HCT116 (cell line): ENCODE measurements around the gene BMP8B. TPM values are rescaled to one million over a fixed set of nuclear protein-coding genes. Genes with fewer than 3 reads are reported as not detected.
A peak's percentile ranks its signal among the peaks of the same experiment; 100 is the strongest.

Experiments used
- ATAC-seq: fragments of 200-7000 bp; cut with Tn5 transposase; 2 replicates; pipeline ENCODE4 v1.9.1; 2020; ENCODE audit warnings: mild to moderate bottlenecking, moderate library complexity
- BruUV-seq: library from RNA; stranded (reverse); fragments of 400-500 nt; replicated peaks from 2 replicates; lab custom pipeline; 2021; lab: Mats Ljungman, UMichigan
- CTCF ChIA-PET: fragments of 300-600 bp; sonication (Branson Sonifier 250); formaldehyde crosslinking; loops from one replicate; lab custom pipeline; 2021; ENCODE audit warnings: antibody characterized with exemption; lab: Charles Lee
- POLR2A ChIA-PET: fragments of 300-600, 350-600 bp; sonication (Branson Sonifier 250); formaldehyde crosslinking; loops from one replicate; lab custom pipeline; 2021; ENCODE audit warnings: antibody characterized with exemption; lab: Charles Lee
- RAD21 ChIA-PET, 2 experiments: fragments of 300-600 bp; sonication (Branson Sonifier 250); formaldehyde crosslinking; loops; one replicate each; lab custom pipeline; 2023; ENCODE audit warnings: low total read pairs in 2 of 2; ENCODE audit not compliant: uncharacterized antibody in 2 of 2, unreplicated experiment in 2 of 2, low non-redundant PET in 1 of 2; lab: Charles Lee
- DNase-seq: peaks from one replicate; pipeline ENCODE4 v3.0.0-alpha.2; 2010; ENCODE audit warnings: low read depth, low spot score
- H2AFZ ChIP-seq: fragments of 200-600 bp; shearing (Covaris generic), sonication (generic); 2 replicates; pipeline ENCODE4 v1.6.1; 2017; ENCODE audit warnings: low read depth, mixed run types, mixed read lengths, antibody characterized with exemption, low read length; ENCODE audit not compliant: poor library complexity, severe bottlenecking
- H3K27ac ChIP-seq: 2 replicates; pipeline ENCODE4 v1.5.1; 2012; ENCODE audit warnings: low read depth, low read length
- H3K27me3 ChIP-seq: fragments of 200-600 bp; sonication (generic); 2 replicates; pipeline ENCODE4 v1.6.1; 2016; ENCODE audit warnings: mixed run types, low read length, mixed read lengths; ENCODE audit not compliant: insufficient read depth
- H3K36me3 ChIP-seq, 2 experiments: fragments of 200-500 bp in 1 of 2; fragments of 200-600 bp in 1 of 2; sonication (Bioruptor generic) in 1 of 2; sonication (generic) in 1 of 2; 2 replicates each; pipeline versions ENCODE4 v1.5.1 to v1.6.1; 2014 to 2016; ENCODE audit warnings: low read length in 2 of 2, inconsistent platforms in 1 of 2, mixed read lengths in 1 of 2, mixed run types in 1 of 2; ENCODE audit not compliant: insufficient read depth in 2 of 2, control insufficient read depth in 1 of 2
- H3K4me1 ChIP-seq, 2 experiments: fragments of 200-600 bp in 1 of 2; sonication (generic) in 1 of 2; 2 replicates each; pipeline versions ENCODE4 v1.5.1 to v1.6.1; 2012 to 2017; ENCODE audit warnings: low read length in 2 of 2, inconsistent platforms in 1 of 2, mild to moderate bottlenecking in 1 of 2, mixed read lengths in 1 of 2, mixed run types in 1 of 2, moderate library complexity in 1 of 2; ENCODE audit not compliant: insufficient read depth in 2 of 2, control insufficient read depth in 1 of 2
- H3K4me2 ChIP-seq: fragments of 200-600 bp; sonication (generic); 2 replicates; pipeline ENCODE4 v1.6.1; 2017; ENCODE audit warnings: mixed run types, low read length, mixed read lengths
- H3K4me3 ChIP-seq, 2 experiments: fragments of 200-600 bp in 1 of 2; sonication (generic) in 1 of 2; replicated peaks in 1 of 2; 2 replicates each; pipeline ENCODE4 v1.5.1; 2011 to 2016; ENCODE audit warnings: low read length in 2 of 2, control low read depth in 1 of 2, low read depth in 1 of 2, mild to moderate bottlenecking in 1 of 2, mixed read lengths in 1 of 2, mixed run types in 1 of 2
- H3K79me2 ChIP-seq: fragments of 200-600 bp; sonication (generic); 2 replicates; pipeline ENCODE4 v1.6.1; 2017; ENCODE audit warnings: mild to moderate bottlenecking, mixed run types, low read length, moderate library complexity, mixed read lengths; ENCODE audit not compliant: insufficient read depth
- H3K9ac ChIP-seq: fragments of 200-600 bp; sonication (generic); 2 replicates; pipeline ENCODE4 v1.6.1; 2016; ENCODE audit warnings: low read length, mixed read lengths
- H3K9me2 ChIP-seq: fragments of 200-600 bp; sonication (generic), shearing (Covaris generic); 2 replicates; pipeline ENCODE4 v1.6.1; 2017; ENCODE audit warnings: mixed run types, mild to moderate bottlenecking, moderate library complexity; ENCODE audit not compliant: insufficient read depth
- H3K9me3 ChIP-seq, 2 experiments: fragments of 200-500 bp in 1 of 2; fragments of 200-600 bp in 1 of 2; sonication (Bioruptor generic) in 1 of 2; sonication (generic) in 1 of 2; 2 replicates each; pipeline ENCODE4 v1.6.1; 2014 to 2017; ENCODE audit warnings: low read length in 2 of 2, mixed read lengths in 2 of 2, inconsistent platforms in 1 of 2, low read depth in 1 of 2, mild to moderate bottlenecking in 1 of 2, mixed run types in 1 of 2, moderate library complexity in 1 of 2; ENCODE audit not compliant: control insufficient read depth in 1 of 2, insufficient read depth in 1 of 2
- H4K20me1 ChIP-seq: fragments of 200-600 bp; sonication (generic), shearing (Covaris generic); 2 replicates; pipeline ENCODE4 v1.6.1; 2017; ENCODE audit warnings: mixed run types, mild to moderate bottlenecking, moderate library complexity; ENCODE audit not compliant: insufficient read depth
- ATF3 ChIP-seq: IDR thresholded peaks from 2 replicates; pipeline ENCODE4 v1.6.1; 2012
- CTCF ChIP-seq, 3 experiments: fragments of 200-600 bp in 1 of 3; sonication (generic) in 1 of 3; IDR thresholded peaks in 2 of 3; conservative IDR thresholded peaks in 1 of 3; 2 replicates each; pipeline ENCODE4 v1.5.1; 2012 to 2017; ENCODE audit warnings: low read depth in 2 of 3, low read length in 2 of 3, antibody characterized with exemption in 1 of 3, borderline replicate concordance in 1 of 3, control low read depth in 1 of 3, mild to moderate bottlenecking in 1 of 3, mixed read lengths in 1 of 3, mixed run types in 1 of 3, moderate library complexity in 1 of 3; ENCODE audit not compliant: insufficient read depth in 1 of 3
- EZH2 ChIP-seq: fragments of 200-600 bp; sonication (generic); IDR thresholded peaks from 2 replicates; pipeline ENCODE4 v1.6.1; 2017; ENCODE audit warnings: antibody characterized with exemption, mixed run types
- EZH2phosphoT487 ChIP-seq: fragments of 200-600 bp; IDR thresholded peaks from 2 replicates; pipeline ENCODE4 v1.6.1; 2018; ENCODE audit warnings: antibody characterized with exemption, borderline replicate concordance
- FOSL1 ChIP-seq: IDR thresholded peaks from 2 replicates; pipeline ENCODE4 v1.6.1; 2012; ENCODE audit warnings: low read depth
- JUND ChIP-seq: IDR thresholded peaks from 2 replicates; pipeline ENCODE4 v1.6.1; 2012
- POLR2A ChIP-seq: IDR thresholded peaks from 2 replicates; pipeline ENCODE4 v1.7.0; 2011; ENCODE audit warnings: borderline replicate concordance; ENCODE audit not compliant: insufficient read depth, insufficient read length; ENCODE audit errors: extremely low read depth
- POLR2AphosphoS5 ChIP-seq: IDR thresholded peaks from 2 replicates; pipeline ENCODE4 v1.6.1; 2011; ENCODE audit warnings: mild to moderate bottlenecking, low read depth, low read length, moderate library complexity
- REST ChIP-seq: IDR thresholded peaks from 2 replicates; pipeline ENCODE4 v1.6.1; 2012; ENCODE audit warnings: low read depth
- SIN3A ChIP-seq: IDR thresholded peaks from 2 replicates; pipeline ENCODE4 v1.6.1; 2012; ENCODE audit warnings: low read depth
- SRF ChIP-seq: IDR thresholded peaks from 2 replicates; pipeline ENCODE4 v1.6.1; 2012; ENCODE audit warnings: low read depth
- TCF7L2 ChIP-seq: IDR thresholded peaks from 2 replicates; pipeline ENCODE4 v1.7.0; 2011; ENCODE audit warnings: borderline replicate concordance, inconsistent platforms; ENCODE audit not compliant: insufficient read depth, insufficient read length; ENCODE audit errors: extremely low read depth
- YY1 ChIP-seq: IDR thresholded peaks from 2 replicates; pipeline ENCODE4 v1.6.1; 2011; ENCODE audit warnings: low read length, low read depth, moderate library complexity, mild to moderate bottlenecking; ENCODE audit not compliant: insufficient replicate concordance; ENCODE audit errors: extremely low read depth
- ZFX ChIP-seq: fragments of 450-650 bp; IDR thresholded peaks from 2 replicates; pipeline ENCODE4 v1.6.1; 2017
- ZNF274 ChIP-seq: fragments of 200-500 bp; sonication (Bioruptor generic); IDR thresholded peaks from 2 replicates; pipeline ENCODE4 v1.6.1; 2014; ENCODE audit warnings: mild to moderate bottlenecking, low read depth, low read length, inconsistent platforms
- intact Hi-C: fragments of 100-400 bp; cut with micrococcal nuclease; formaldehyde crosslinking; loops from 2 replicates; pipeline ENCODE4 v1.10.0; 2022
- total RNA-seq: library from RNA; stranded (reverse); gene quantifications from one replicate; pipeline ENCODE4 v1.2.1, GENCODE V29; 2021; ENCODE audit not compliant: unreplicated experiment

Gene BMP8B
- total RNA-seq, 1 experiment from 2014 or later = 9.5 TPM

GRCh38 chr1:39829791-39830533 lies 41.3 kb upstream of the BMP8B start:
- POLR2A ChIA-PET = no interaction called here
- H3K9me2 ChIP-seq = no peaks in the 10 kb centered on the region
- no peaks in the 10 kb centered on the region for H3K36me3 ChIP-seq
- H3K27ac ChIP-seq = no peak overlapping the region
- TF ChIP-seq ZNF274 (no peak), SIN3A (no peak)
- H3K4me3 ChIP-seq = no peak overlapping the region
- no peaks in the 10 kb centered on the region for H4K20me1 ChIP-seq
- H3K4me1 ChIP-seq = no peaks in the 10 kb centered on the region
- no peaks in the 10 kb centered on the region for H3K27me3 ChIP-seq
- intact Hi-C loops = no loop called here
- ATAC-seq = 0 out of 2 replicates have a peak, but pooled peaks have one; percentile 15
- H3K9me3 ChIP-seq = no peaks in the 10 kb centered on the region
- no TSS peak for BruUV-seq
- RAD21 ChIA-PET = no interaction called here
- CTCF ChIA-PET = no interaction called here
- H3K9ac ChIP-seq = no peak overlapping the region
- H3K79me2 ChIP-seq = no peaks in the 10 kb centered on the region
- no peak for DNase-seq
- H2AFZ ChIP-seq = no peak overlapping the region
- no peak overlapping the region for H3K4me2 ChIP-seq

GRCh38 chr1:39828734-39829133 lies 40.1 kb upstream of the BMP8B start:
- BruUV-seq = no TSS peak
- TF ChIP-seq CTCF (IDR thresholded peaks at IDR 0.05 in 2 of 3, conservative IDR thresholded peaks at IDR 0.05 in 1 of 3; ENCODE audit: borderline replicate concordance in 1 of 3, insufficient read depth in 1 of 3, low read depth in 2 of 3, low read length in 2 of 3) (no peak), REST (no peak), YY1 (no peak), ATF3 (no peak), EZH2phosphoT487 (no peak), POLR2A (no peak), FOSL1 (no peak), SIN3A (no peak), EZH2 (no peak), ZNF274 (no peak), SRF (no peak), POLR2AphosphoS5 (no peak), TCF7L2 (no peak), ZFX (no peak), JUND (no peak)

More at GRCh38 chr1:39828734-39829133, 40.1 kb upstream of the BMP8B start:
- Histone ChIP-seq H3K9ac (no peak overlapping the region), H3K27me3 (no peaks in the 10 kb centered on the region), H3K4me1 (no peaks in the 10 kb centered on the region), H3K79me2 (no peaks in the 10 kb centered on the region), H3K36me3 (no peaks in the 10 kb centered on the region), H3K9me2 (no peaks in the 10 kb centered on the region), H2AFZ (no peak overlapping the region), H3K4me2 (no peak overlapping the region), H3K9me3 (no peaks in the 10 kb centered on the region), H3K27ac (no peak overlapping the region), H4K20me1 (no peaks in the 10 kb centered on the region), H3K4me3 (no peak overlapping the region)
- POLR2A ChIA-PET = no interaction called here
- RAD21 ChIA-PET = no interaction called here
- DNase-seq = no peak
- no peak for ATAC-seq
- intact Hi-C loops = no loop called here
- CTCF ChIA-PET = interaction anchor here (1.0 kb wide), 1 partner anchor 30 kb away, joined by 3 read pairs; no protein-coding TSS in a partner anchor
